HT-29 (cell line): ENCODE results near the gene RTN4R. TPM values are rescaled to one million over a fixed set of nuclear protein-coding genes. Genes with fewer than 3 reads are reported as not detected.

ENCODE experiments used
- DNase-seq: peaks from one replicate; pipeline ENCODE4 v3.0.0-alpha.2; 2015; ENCODE audit warnings: low spot score
- total RNA-seq: library from RNA; depleted of rRNA; stranded (reverse); fragments of >200 nt; shearing (Covaris generic); gene quantifications from 2 replicates; pipeline ENCODE4 v1.2.3, GENCODE V29; 2014

The RTN4R gene
- total RNA-seq, 1 experiment from 2014 or later = 45.7 TPM

DNA sequence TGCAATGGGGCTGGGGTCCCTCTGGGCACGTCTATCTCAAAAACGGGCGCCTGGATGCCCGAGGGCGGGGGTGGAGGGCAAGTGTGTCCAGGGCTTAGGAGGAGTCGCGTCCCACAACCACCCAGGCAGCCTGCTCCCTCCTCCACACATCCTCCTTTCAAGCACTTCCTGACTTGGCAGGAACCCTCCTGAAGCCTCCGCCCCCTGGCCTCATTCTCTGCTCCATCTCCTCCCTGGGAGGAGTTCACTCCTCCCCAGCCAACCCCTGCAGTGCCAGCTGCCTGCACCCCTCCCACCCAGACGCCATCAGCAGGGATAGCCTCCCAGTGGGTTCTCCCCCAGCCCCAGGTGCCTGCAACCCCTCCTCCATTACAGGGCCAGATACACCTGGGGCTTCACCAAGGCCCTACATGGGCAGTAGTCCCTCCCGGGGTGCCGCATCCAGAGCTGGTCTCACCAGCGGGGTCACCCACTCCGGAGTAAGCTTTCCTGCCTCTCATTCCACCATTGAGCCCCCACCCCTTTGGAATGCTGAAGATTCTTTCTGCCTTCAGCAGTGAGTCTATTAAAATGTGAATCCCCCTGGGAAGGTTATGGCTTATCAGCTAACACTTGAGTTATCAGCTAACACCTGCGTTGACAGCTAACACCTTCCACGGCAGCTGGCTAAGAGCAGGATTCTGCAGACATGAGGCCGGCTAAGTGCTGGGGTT is 24.4 kb downstream of the RTN4R start:
- DNase-seq = peak; percentile 74

DNA sequence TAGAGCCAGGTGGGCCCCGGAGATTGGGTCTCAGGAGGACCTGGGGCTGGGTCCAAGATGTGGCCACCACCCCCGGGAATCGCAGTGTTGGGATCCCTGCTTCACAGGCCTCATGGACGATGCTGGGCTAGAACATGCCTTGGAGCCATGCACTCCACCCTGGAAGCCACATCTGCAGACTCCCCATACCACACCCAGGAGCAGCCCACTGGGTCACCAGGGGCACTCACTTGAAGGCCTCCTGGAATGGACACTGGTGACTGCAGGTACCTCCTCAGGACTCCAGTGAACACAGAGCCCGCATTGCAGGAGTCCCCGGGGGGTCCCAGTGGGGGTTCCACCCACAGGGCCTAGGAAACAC is 25.0 kb downstream of the RTN4R start:
- no peak for DNase-seq

DNA sequence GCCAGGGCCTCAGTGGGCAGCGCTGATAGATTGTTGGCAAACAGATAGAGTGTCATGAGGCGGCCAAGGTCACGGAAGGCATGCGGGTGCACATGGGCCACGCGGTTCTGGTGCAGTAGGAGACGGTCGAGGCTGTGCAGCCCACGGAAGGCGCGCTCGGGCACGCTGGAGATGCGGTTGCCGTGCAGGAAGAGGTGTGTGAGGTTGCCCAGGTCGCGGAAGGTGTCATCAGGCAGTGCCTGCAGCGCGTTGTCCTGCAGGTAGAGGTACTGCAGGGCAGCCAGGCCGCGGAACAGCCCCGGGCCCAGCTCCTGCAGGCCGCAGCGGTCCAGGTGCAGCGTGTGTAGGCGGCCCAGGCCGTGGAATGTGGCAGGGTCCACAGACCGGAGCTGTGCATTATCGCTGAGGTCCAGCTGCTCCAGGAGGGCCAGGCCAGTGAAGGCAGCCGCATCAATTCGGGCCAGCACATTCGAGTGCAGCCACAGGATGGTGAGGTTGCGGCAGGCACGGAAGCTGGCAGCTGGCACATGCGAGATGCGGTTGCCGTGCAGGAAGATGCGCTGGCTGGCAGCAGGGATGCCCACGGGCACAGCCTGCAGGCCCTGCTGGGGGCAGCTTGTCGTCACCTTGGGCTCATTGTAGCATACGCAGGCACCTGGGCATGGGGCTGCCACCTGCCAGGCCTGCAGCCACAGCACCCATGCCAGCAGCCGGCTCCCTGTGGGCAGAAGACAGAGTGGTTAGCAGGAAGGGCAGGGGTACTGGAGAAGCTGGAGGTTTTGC is 25.5 kb downstream of the RTN4R start:
- DNase-seq = no peak

DNA sequence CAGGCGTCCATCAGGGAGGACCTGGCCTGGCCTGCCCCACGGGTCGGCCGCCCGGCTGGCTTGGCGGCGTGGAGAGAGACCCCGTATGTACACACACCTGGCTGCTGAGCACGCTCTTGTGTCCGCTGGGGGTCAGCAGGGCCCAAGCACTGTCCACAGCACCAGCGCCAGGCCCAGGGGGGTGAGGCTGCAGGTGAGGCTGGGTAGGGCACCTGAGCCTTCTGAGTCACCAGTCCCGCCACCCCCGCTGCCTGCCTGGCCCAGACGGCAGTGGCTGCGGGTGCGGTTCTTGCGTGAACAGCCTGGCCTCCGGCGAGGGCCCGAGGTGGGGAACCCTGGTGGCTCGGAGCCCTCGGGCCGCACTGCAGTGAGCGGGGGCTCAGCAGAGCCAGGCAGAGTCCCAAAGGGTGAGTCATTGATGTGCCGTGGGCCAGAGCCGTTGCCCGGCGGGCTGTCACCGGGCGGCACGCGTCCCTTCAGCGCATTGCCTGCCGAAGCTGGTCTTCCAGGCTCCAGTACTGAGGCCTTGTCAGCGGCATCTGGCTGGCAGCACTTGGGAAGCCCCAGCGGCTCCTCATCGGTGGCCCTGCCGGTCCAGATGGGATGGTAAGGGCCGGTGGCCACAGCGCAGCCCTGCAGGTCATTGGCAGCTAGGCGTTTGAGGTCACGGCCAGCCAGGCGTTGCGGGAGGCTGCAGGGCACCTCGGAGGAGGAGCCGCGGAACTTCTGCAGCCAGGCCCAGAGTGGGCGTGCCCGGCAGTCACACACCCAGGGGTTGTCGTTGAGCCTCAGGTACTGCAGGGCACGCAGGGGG is 26.3 kb downstream of the RTN4R start:
- no peak for DNase-seq

DNA sequence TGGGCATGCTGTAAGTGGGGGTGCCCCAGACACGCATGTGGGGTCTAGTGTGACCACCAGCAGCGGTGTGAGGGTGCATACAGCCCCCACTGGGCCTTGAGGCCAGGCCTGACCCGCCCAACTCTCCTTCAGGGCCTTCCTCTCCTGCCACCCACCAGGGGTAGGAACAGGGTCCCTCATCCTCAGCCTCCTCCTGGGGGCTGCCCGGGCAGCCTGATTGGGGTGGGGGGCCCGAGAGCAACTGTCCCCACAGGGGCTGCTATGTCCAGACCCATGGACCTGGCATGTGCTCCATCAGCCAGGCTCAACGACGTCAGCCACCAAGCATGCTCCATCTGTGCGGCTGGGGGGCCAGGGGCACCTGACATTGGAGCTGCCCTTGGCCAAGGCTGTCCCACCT is 27.2 kb downstream of the RTN4R start:
- no peak for DNase-seq

DNA sequence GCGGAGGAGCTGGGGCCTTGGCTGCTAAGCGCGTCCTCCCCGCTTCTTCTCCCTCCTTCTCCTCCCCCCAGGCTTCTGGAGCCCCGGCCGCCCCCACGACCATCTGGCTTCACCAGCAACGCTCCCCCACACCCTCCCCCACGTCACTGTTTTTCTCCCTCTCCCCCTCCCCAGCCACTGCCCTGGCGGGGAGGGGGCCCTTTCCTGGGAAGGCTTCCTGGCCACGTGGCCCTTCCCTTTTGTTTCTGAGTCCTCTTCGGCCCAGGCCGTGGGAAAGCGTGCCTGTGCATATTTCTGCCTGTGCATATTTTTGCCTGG is 27.7 kb downstream of the RTN4R start:
- DNase-seq = no peak

DNA sequence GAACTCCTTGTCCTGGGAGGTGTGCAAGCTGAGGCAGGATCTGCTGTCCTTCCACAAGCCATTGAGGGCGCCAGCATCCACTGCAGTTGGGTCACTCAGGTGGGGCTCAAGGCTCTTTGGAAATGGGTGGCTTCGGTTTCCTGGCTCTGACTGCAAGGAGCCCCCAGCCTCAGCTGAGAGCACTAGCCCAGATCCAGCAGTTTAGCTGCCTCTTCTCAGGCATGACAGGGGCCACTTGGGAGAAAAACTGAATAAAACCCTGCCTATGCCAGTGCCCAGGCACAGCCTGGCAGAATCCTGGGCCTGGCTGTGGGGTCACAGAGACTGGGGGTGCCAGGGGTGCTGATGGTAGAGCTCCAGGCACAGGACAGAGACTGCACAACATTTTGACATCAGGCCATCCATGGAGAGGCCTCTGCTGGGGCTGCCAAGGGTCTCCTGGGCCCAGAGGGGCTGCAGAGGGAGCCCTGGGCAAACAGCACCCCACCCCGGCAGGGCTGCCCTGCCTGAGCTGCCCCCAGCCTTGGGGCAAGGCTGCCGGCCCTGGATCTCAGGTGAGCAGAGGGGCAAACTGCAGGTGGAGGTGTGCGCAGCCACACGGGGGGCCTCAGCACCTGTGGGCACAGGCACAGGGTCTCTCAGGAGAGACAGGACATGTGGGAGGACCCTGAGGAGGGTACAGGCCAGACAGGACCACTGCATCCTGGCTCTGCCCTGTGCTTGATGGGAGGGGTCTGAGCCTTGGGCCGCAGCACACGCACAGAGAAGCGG is 28.3 kb downstream of the RTN4R start:
- no peak for DNase-seq

DNA sequence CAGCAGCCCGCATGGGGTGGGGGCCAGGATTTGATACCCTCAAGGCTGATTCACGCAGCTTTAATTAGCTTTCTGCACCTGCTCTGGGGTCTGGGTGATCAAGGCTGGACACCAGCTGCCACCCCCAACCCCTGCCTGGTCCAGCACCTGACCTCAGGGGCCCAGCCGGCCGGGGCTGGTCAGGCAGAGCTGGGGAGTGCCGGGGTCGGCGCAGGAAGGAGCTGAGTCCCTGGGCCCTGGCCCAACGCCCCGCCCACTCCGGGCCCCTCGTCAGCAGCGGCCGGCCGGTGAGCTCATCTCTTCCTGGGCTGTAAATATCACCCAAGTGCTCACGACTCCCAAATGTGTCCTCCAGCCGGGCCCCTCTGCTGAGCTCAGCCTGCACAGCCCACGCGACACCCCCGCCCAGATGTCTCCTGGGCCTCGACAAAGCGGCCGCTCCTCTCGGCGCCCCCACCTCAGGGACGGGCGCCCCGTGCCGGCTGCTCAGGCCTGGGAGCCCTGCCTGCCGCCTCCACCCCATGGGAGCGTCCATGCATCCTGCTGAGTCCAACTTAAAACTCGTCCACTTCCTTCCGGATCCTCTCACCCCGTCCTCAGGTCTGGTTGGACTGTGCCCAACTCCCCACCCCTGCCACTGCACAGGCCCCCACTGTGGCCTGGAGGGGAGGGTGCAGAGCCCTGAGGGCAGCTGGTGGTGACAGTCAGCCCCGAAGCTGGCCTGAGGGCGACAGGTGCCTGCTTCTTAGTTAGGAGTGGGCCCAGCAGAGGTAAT is 29.0 kb downstream of the RTN4R start:
- DNase-seq = no peak

DNA sequence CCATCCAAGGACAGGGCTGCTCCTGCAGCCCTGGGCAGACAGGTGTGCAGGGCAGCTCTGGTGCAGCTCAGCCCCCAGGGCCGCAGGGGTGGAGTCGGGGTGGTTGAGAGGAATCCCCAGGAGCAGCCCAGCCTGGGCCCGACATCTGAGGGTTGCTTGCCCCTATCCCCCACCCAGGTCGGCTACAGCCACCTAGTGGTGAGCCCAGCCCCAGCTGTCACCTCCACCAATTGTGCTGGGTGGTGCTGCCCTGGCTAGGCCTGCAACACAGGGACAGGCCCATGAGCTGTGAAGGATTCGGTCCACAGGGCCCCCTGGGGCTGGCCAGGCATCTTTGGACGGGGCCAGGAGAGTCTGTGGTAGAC is 29.6 kb downstream of the RTN4R start:
- DNase-seq = peak; percentile 94

DNA sequence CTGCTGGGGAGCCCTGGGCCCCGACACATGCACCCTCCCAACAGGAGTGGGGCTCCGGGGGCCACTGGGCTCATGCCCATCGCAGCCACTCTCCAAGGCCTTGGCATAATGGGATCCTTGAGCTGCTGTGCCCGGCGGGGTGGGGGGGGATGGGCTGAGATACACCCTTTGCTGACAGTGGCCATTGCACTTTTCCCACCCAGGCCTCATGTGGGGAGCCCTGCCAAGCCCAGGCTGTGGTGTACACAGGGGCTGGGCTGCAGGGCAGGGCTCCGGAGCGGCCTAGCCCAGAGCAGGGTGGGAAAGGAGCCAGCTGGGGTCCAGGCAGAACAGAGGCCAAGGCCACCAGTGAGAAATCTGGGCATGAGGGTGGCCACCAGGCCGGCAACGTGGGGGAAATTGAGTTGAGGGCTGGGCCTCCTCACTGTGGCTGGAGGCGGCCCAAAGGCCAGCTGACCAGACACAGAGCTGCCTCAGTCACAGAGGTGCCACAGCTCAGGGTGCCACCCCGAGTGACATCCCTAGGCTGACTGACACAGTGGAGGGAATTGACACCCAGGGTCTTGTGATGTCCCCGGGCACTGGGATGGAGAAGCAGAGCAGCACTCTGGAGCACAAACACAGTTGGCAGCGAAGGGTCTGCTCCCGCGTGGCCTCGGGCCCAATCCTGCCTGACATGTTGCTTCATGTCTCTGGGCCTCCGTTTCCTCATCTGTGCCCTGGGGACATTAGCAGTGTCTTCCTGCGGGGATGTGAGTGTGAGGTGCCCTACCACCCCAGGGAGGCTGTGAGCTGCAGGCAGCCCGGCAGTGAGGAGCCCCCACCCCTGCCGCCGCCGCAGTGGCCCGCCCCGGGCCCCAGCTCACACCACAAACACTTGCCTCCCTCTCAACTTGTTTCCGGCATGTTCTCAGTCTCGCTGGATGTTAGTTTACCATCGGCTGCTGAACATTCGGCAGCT is 30.4 kb downstream of the RTN4R start:
- DNase-seq = no peak

DNA sequence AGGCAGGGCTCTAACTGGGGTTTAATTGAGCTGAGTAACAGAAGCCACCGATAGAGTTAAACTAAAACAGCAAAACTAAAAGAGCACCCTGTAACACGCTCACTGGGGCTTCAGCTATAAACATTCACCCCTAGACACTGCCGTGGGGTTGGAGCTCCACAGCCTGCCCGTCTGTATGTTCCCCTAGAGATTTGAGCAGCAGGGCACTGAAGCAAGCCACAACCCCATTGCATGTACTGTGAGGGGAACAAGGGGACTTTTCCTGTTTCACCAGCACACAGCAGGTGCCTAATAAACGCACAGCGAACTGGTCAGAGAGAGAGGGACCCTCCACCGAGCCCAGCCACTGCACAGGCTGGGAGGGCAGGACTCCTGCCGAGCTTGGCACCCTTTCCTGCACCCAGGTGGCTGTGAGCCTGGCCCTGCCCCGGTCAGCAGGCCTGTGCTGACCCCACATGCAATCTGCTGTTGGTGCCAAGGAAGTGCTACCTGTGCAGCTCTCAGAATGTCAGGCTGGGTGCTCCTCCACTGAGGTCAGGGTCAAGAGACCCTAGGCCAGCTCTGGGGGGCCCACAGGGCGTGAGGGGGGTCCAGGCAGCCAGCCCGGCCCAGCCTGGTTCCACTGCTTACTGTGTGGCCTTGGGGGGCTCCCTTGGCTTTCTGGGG is 31.9 kb downstream of the RTN4R start:
- no peak for DNase-seq

DNA sequence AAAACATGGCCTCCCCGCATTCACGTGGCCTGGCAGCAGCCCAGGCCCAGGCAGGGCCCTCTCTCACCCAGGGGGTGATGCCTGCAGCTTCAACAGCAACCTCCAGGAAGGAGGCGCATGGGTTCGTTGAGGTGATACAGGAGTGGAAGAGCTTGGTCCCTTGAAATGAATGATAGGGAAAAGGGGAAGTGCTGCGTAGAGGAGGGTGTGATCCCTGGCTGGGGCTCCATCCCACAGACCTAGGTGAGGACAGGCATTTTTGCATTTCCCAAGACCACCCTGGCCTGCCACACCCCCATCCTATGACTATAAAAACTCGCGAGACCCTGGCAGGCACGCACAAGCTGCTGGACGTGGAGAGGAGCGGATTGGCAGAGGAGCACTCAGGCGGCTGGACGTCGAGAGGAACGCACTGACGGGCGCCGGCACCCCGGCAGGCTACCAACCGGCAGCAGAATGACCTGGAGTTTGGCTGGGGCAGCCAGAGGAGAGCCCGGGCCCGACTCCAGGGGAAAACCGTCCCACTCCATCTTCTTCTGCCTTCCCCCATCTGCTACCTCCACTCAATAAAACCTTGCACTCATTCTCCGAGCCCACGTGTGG is 32.6 kb downstream of the RTN4R start:
- no peak for DNase-seq

DNA sequence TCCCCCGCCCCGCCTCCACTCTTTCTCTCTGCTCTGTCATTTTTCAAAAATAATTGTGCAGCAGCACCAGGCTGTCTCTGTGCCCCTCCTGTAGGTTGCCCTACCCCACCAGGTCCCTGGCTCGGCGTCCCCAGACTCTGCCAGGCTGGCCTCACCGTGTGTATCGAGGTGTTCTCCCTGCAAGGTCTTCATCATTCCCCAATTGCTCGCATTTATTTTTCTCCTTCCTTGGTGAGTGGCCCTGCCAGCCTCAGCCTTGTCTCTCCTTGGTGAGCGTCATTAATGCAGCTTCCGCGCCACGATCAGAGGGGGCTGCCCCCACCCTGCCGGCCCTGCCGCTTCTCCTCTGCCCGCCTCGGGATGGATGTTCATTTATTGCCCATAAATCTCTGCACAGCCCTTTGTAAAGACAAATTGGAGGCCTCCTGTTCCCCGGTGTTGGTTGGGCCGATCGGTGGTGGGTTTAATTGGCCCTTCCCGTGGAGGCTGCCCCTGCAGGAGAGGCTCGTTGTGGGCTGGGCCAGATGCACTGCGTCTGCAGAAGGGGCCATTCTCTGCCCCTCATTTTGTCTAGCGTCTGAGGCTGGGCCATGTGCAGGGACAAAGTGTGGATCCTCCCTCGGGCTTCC is 33.2 kb downstream of the RTN4R start:
- DNase-seq = no peak

DNA sequence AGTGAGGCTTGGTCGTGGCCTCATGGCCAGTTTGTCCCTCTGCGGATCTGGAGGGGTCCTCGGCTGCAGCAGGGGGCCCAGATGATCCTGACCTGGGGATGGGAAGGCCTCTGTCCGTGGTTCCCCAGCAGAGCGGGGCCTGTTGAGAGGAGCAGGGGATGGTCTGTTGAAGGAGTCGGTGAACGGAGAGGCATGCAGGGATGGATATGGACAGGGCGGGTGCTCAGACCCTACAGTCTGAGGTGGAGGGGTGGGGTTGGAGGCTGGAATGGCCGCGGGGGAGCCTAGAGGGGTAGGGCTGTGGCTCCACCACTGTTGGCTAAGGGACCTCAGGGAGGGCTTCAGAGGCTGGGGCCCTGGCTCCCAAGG is 33.8 kb downstream of the RTN4R start:
- no peak for DNase-seq

DNA sequence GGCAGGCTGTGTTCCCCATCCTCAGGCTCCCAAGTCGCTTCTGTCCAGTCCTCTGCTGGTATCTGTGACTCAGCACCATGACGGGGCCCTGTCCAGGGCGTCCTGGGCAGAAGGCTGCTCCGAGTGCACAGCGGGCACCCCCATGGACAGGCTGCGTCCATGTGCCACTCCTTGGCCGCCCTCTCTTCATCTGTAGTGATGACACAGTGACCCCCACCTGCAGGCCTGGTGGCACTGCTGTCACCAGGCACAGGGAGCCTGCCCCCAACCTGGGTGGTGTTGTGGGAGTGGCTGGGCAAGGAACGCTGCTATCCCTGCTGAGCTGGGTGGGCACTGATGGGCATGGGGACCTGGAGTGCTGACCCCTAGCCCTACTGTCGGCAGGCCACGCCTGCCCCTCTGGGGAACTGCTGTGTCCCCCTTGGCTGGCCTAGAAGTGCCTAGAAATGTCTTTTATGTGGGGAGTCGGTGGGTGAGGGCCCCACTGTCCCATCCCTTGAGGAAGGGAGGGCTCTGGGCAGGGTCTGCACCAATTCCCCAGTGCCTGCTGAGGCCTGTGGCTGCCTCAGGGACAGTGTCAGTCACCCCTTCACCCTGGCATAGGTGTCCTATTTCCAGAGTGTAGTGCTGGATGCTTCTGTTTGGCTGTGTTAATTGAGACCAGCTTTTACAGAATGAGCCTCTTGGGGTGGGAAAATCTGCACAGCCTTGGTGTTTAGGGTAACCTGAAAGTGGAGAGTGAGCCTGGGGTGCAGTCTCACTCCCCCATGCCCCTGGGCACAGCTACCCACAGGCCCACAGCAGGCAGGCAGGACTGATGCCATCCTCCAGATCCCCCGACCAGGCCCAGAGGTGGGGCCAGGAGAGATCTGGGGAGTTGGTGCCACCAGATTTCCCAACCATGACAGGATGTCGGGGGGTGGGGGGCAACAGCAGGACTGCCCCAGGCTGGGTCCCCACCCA is 34.5 kb downstream of the RTN4R start:
- DNase-seq = no peak

DNA sequence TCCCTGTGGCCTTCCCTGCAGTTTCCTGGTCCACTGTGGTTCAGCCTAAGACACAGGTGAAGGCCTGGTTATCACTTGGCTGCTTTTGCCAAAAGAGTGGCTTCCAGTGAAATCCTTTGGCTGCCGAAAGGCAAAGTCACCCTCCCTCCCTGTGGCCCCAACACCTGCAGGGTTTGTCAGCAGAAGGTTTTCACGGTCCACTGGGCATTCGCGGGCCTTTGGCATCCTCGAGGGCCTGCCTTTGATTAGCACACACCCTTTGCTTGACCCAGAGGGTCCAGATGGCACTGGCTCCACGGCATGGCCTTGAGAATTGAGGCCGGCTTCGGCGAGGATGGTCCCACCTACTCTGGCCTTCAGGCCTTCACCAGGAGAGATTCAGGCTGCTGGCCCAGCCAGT is 35.3 kb downstream of the RTN4R start:
- no peak for DNase-seq

DNA sequence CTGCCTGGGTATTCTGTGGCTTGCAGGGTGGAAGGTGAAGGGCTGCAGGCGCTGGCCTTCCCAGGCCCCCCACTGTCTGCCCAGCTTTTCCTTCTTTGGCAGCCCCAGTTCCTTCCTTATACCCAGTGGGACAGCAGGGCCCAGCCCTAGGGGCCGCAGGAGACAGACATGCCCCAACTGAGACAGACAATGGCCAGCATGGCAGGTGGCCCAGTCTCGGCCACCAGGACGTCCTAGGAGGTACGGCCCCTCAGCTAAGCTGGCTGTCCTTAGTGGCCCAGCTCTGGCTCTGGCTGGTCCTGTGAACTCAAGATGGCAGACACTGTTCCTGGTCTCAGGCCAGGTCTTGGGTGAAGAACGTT is 35.9 kb downstream of the RTN4R start:
- DNase-seq = no peak
